HuH-7 (cell line): ENCODE measurements around the gene ZCCHC2.

ENCODE experiments used
- DNase-seq: peaks from one replicate; pipeline ENCODE4 v3.0.0; 2011; ENCODE audit warnings: low spot score

The ZCCHC2 gene

GRCh38 chr18:62522504-62523254, at the start of gene ZCCHC2:
Gene ZCCHC2, plus strand, starts transcription at chr18:62523025. Its CDS starts 400 bp downstream, at chr18:62523425.
- DNase-seq = peak; percentile 80

GRCh38 chr18:62479574-62479973, 43.3 kb upstream of the ZCCHC2 start:
- DNase-seq = no peak

- DNase-seq = no peak
Observed at GRCh38 chr18:62480927-62481326, 41.9 kb upstream of the ZCCHC2 start.

- no peak for DNase-seq
Observed at GRCh38 chr18:62484941-62485340, 37.9 kb upstream of the ZCCHC2 start.

GRCh38 chr18:62485684-62486083, 37.1 kb upstream of the ZCCHC2 start:
- no peak for DNase-seq

- no peak for DNase-seq
Observed at GRCh38 chr18:62486290-62486964, 36.4 kb upstream of the ZCCHC2 start.

GRCh38 chr18:62487161-62487560, 35.7 kb upstream of the ZCCHC2 start:
- no peak for DNase-seq

- DNase-seq = no peak
Observed at GRCh38 chr18:62490967-62491695, 31.7 kb upstream of the ZCCHC2 start.

- DNase-seq = no peak
Observed at GRCh38 chr18:62493033-62493862, 29.6 kb upstream of the ZCCHC2 start.

GRCh38 chr18:62494764-62495163, 28.1 kb upstream of the ZCCHC2 start:
- DNase-seq = no peak

GRCh38 chr18:62496262-62496661, 26.6 kb upstream of the ZCCHC2 start:
- DNase-seq = no peak

GRCh38 chr18:62497190-62497772, 25.5 kb upstream of the ZCCHC2 start:
- DNase-seq = no peak

- no peak for DNase-seq
Observed at GRCh38 chr18:62498616-62499262, 24.1 kb upstream of the ZCCHC2 start.

- no peak for DNase-seq
Observed at GRCh38 chr18:62499263-62499650, 23.6 kb upstream of the ZCCHC2 start.

- no peak for DNase-seq
Observed at GRCh38 chr18:62500174-62500573, 22.7 kb upstream of the ZCCHC2 start.

- DNase-seq = no peak
Observed at GRCh38 chr18:62500966-62501591, 21.7 kb upstream of the ZCCHC2 start.

GRCh38 chr18:62505669-62506494, 16.9 kb upstream of the ZCCHC2 start:
- DNase-seq = no peak

- DNase-seq = no peak
Observed at GRCh38 chr18:62506495-62507143, 16.2 kb upstream of the ZCCHC2 start.

- no peak for DNase-seq
Observed at GRCh38 chr18:62509779-62510178, 13.0 kb upstream of the ZCCHC2 start.
